ENCODE measurements around the gene SOCS7.

- TF ChIP-seq CTCF (IDR thresholded peaks at IDR 0.05) (no peak), EZH2 (IDR thresholded peaks at IDR 0.05) (no peak), EZH2phosphoT487 (IDR thresholded peaks at IDR 0.05) (no peak)
These were observed 69.7 kb downstream of the SOCS7 start for GRCh38 chr17:38421171-38421841.

Data from neural progenitor cell (in vitro differentiated cells).